ENCODE data around the gene MYH9.
"Not testable (repeated sequence)": the region's sequence is repeated elsewhere in the genome, so short reads cannot be mapped to it uniquely, and the experiment has no call there.

MYH9 gene

DNA sequence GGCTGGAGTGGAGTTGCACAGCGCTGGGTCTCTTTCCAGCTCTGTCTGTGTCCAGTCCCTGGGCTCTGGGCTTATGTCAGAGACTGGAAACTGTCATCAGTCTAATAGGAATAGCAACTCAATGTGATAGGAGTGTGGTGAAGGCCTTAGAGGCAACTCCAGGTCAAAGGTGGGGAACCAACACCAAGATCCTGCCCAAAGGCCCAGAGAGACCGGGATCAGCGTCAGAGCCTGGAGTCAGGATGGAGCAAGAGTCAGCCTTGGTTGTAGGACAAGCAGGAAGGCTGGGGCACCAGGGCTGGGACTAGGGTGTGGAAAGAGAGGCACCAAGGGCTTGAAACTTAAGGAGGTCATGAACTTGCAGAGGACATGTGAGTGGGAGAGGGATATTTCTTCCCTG lies 125.5 kb downstream of the MYH9 start:
- DNase-seq, result not testable (repeated sequence)

DNA sequence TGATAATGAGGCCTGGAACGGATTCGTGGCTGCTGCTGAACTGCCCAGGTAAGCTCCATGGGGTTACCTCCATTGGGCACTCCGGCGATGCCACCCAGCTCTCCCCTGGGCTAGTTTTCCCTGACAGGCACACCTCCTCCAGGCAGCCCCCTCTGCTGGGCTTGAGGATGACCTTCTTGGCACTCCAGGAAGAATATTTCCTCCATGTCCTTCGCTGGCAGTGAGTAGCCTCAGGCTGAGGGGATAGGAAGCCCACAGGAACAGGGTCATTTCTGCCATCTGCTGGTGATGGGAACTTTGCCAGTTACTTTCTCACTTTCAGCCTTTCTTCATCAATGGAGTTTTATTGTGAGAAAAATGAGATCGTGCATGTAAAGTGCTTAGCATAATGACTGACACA lies 126.1 kb downstream of the MYH9 start:
- not testable (repeated sequence) for DNase-seq

DNA sequence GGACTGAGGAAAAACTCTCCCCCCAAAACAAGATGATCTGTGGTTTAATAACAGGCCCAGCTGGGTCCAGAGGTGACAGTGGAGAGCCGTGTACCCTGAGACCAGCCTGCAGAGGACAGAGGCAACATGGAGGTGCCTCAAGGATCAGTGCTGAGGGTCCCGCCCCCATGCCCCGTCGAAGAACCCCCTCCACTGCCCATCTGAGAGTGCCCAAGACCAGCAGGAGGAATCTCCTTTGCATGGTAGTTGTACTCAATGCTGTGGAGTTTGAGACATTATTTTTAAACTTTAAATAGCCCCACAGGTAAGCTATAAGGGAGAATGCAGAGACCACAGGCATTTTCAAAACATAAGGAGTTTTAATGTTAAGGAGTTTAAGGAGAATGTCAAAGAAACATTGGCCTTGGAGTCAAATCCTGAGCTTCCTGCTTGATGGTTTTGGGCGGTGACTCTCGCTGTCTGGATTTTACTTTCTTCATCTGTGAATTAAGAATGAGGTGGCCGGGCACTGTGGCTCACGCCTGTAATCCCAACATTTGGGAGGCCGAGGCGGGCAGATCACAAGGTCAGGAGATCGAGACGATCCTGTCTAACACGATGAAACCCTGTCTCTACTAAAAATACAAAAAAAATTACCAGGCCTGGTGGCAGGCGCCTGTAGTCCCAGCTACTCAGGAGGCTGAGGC lies 128.0 kb downstream of the MYH9 start:
- no peak for DNase-seq

DNA sequence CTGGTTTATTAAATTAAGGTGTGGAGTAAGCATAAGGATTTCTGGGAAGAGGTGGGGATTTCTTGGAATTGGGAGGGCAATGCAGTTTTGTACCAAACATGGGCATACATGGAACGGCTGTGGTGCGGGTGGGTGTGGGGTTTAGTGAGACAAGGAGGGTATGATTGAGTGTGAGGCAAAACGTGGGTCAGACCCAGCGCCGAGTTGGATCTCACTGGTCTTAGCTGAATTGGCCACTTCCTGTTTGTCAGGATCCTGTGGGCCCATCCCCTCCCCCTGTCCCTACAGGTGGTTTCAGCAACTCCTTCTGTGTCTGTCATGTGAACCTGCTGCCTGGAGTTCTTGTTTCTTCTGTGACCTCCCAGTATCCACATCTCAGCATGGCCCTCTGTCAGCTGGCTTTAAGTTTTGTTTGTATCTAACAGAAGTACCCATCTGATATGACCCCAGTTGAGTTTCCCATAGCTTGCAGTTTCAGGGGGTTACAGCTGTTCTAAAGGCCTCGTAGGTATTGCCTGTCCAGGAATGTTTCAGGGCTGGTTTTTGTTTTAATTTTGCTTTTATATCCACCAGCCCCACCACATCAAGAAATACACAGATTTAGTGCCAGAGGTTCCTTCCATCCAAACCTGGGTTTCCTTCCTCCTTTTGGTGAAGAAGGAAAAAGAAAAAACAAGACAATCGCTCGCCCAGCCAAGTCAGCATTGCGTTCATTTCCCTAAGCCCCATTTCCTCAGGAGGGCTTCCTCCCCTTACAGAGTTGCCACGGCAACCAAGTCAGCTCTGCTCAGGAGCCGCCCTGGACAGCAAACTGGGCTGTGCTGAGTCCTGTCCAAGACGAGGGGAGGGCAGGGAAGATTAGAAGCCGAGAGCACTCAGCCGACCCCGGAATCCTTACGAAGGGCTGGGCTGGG lies 128.8 kb downstream of the MYH9 start:
- no peak for DNase-seq

DNA sequence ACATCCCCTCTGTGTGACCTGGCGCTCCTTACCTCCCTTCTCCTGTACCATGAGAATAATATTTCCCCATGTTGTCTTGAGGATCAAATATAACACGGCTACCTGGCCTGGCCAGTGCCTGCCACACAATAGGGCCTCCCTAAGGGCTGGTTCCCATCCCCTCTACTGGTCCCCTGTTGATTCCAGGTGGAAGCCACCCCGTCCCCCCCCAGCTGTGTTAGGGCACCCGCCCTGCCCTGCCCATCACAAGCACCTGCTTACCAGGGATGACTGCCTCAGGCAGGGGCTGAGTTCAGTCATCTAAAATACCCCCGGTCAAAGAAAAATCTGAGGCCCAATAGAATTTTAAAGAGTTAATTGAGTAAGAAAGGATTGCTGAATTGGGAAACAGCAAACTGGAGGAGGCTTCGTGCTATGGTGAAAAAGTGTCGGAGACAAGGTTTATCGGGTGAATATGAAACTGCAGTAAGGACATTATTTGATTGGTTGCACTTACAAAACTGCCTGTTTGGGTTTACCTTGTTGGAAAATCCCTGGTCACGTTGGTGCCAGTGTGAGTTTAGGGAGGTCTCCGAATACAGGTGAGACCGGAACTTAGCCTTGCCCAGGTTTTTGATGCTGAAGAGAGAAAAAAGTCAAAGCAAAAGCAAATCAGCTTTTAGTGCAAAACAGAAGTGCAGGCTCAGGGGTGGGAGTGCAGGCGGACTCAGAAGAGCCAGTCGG lies 129.7 kb downstream of the MYH9 start:
- no peak for DNase-seq

DNA sequence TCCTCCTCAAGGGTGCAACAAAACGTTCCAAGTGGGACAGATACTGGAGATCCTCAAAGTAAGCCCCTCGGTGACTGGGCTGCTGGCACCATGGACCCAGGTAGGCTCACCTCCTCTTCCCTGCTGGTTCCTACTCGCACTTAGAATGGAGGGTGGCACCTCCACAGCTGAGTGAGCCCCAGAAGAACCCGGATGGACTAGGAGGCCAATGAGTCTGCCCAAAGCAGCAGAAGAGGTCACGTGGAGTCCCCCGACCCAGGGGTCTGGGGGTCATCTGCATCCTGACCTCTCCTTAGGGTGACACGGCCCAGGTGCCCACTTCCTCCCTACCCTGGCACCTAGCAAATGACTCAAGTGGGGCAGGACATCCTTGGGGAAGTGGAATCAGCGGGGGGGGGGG lies 130.5 kb downstream of the MYH9 start:
- DNase-seq, result no peak

DNA sequence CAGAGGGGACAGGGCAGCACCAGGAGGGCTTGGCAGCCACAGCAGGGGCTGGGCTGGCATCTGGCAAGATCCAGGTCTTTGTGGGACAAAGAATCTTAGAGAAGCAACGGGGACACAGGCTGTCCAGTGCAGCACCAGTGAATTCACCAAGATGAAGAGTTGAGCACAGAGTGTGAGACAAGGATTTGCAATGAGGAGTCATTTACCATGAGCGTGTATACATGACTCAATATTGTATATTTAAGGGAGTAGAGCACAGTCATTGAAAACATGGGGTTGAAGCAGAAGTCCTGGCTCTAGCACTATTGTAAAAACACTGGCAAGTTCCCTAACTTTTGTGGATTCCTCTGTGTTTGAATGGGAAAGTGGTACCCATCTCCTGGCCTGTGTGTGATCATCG lies 131.3 kb downstream of the MYH9 start:
- no peak for DNase-seq

DNA sequence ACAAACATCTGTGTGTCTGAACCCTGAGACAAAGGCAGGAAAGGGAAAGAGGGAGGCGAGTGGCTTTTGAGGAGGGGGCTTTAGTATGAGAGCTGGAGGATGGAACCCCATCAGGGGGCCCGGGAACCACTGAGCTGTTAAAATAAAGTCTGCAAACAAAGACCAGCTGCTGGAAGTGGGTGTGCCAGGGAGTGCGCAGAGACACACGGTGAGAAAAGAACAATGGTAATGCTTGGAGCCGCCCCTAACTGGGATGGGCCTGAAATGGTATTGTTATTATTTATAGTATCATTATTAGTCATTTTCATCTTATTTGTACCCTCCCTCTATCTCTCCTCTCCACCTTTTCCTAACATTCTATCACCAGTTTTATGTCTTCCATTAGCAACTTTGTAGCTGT lies 132.2 kb downstream of the MYH9 start:
- not testable (repeated sequence) for DNase-seq

DNA sequence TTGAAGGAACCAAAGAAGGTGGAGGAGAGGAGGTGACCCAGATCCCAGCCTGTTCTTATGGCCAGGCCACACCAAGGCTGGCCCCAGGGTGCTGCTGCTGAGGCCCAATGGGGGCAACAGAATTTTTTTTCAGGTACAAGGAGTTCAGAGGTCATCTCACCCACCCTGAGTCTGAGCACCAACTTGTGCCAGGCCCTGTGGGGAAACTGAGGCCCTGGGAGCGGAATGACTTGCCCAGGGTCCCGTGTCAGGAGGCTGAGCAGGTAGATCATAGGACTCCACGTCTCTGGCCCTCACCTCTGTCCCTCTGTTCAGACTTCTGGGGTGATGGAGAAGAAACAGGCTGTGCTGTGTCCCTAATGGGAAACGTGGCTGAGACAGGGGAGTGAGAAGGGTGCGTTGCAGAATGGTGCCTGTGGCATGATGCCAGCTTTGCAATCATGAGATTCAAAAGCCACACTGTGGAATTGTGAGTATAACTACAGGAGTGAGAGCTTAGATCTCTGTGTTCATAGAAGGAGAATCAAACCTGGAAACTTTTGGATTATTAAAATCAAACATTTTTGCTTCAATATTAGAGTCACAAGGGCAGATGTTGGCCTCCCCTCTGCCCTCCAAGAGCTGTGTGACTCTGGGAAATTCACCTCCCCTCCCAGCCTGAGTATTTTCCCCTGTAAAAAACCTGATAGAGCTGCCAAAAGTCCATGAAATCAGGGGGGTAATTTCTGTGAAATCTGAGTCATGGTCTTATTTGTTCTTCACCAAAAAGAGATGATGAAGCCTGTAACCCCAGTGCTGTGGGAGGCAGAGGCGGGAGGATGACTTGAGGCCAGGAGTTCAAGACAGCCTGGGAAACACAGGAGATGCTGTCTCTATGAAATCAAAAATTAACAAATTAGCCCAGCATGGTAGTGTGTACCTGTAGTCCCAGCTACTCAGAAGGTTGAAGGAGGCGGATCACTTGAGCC lies 134.0 kb downstream of the MYH9 start:
- peak; percentile 64 to 85 for DNase-seq

DNA sequence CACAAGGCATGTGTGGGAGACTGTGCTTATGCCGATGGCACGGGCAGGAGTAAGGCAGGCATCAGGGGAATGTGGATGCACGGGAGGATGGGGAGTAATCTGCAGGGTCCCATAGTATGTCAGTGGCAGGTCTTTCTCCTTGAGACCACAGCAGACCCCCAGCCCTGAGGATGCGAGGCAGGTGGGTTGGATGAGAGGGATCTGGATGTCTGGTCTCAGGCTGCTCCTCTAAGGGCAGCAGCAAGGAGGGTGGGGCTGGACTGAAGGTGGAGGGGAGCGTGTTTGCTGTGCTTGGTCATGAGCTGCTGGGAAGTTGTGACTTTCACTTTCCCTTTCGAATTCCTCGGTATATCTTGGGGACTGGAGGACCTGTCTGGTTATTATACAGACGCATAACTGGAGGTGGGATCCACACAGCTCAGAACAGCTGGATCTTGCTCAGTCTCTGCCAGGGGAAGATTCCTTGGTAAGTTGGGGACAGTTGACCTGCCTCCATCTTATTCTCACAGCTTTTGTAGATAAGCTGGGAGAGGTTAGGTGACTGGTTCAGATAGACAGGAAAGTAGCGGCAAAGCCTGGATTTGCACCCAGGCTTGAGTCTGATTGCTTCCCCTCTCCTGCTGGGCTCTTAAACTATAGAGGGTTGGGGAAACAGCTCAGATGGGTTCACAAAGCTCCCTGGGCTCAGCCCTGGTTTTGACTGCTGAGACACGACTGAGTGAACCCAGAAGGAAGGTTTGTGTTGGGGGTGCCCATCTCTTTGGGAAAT lies 134.8 kb downstream of the MYH9 start, which contains the start of gene APOL1:
TSS of gene APOL1 (plus strand) at position 380 of the 769 bp plus-strand sequence. CDS start 1,823 bp downstream, outside the sequence.
- DNase-seq, result peak; percentile 79 to 83

DNA sequence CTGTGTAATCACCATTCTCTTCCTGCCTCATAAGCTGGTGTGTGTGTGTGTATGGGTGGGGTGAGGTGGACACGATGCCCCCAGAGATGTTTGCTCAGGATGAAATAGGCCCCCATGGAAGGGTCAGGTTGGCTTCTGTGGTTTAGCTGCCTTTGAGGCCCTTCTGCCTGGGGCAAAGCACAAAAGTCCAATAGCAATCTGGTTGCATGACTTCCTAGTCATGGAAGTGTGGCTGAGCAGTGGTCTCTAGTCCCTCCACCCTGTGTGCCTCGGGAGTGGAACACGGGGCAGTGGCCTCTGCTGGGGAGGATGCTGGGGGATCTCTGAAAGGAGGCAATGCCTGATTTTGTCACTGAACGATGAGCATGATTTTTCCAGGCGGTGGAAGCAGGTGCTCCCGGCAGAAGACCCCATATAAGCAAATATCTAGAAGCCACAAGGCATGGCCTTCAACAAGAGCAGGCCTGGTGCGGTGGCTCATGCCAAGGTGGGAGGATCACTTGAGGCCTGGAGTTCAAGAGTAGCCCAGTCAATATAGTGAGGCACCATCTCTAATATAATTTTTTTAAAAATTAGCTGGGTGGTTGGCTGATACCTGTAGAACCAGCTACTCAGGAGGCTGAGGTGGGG lies 135.7 kb downstream of the MYH9 start:
- DNase-seq, result not testable (repeated sequence)

DNA sequence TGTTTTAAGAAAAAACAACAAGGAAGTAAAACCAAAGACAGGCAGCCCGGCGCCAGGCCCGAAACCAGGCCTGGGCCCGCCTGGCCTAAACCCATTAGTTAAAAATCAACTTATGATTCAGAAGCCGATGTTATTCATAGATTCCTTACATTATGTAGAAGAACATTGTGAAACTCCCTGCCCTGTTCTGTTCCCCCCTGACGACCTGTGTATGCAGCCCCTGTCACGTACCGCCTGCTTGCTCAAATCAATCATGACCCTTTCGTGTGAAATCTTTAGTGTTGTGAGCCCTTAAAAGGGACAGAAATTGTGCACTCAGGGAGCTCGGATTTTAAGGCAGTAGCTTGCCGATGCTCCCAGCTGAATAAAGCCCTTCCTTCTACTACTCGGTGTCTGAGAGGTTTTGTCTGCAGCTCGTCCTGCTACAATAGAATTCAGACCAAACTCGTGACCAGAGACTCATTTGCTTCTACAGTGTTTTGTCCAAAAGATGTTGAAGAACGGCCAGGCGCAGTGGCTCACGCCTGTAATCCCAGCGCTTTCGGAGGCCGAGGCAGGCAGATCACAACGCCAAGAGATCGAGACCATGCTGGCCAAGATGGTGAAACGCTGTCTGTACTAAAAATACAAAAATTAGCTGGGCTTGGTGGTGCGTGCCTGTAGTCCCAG lies 137.3 kb downstream of the MYH9 start:
- not testable (repeated sequence) for DNase-seq

DNA sequence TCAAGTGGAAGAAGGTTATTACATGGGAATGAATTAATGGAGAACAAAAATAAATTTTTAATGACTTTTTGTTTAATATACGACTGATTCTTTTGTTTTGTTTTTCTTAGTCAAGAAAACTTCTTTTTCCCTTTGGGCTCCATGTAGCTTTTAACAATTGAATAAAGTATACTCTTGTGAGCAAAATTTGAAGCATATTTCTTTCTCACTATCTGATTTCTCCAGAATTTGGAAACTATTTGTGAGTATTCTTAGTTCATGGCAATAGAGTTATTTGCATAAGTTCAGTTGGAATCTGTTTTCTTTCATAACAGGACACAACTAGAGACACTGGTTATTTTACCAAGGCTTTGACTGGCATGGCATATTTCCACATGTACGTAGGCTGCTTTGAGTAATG lies 138.6 kb downstream of the MYH9 start:
- DNase-seq, result no peak

DNA sequence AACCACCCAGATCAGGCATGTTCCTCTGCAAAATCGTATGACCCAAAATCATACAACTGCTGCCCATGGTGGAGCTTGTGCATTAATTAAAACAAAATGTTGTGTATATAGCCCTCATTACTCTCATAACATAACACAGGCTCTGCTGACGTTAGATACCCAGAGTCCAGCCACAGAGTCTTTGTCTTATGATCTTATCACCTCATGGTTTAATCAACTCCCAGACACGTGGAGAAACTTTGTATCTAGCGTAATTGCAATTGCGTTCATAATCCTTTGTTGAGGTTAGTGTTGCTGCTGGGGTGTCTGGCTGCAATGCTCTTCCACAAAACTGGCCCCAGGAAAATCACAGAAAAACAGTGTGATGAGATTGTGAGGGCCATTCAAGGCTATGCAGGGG lies 139.8 kb downstream of the MYH9 start:
- no peak for DNase-seq

DNA sequence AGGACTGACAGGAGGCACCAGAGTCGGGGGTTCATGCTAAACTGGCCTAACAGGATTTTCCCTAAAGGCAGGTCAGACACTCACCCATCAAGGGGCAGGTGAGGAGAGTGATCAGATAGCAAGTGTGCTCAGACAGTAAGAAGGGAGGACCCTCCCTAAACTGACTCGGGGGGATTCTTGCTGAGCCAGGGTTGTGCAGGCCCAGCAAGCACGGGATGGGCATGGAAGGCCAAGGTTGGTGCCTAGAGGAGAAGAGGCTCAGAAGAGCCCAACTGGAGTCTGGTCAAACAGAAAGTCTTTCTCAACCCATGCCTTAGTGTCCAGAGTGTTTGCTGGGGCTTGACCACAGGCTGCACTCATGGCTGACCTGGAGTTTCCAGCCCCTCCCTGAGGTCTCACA lies 141.0 kb downstream of the MYH9 start:
- DNase-seq, result no peak

DNA sequence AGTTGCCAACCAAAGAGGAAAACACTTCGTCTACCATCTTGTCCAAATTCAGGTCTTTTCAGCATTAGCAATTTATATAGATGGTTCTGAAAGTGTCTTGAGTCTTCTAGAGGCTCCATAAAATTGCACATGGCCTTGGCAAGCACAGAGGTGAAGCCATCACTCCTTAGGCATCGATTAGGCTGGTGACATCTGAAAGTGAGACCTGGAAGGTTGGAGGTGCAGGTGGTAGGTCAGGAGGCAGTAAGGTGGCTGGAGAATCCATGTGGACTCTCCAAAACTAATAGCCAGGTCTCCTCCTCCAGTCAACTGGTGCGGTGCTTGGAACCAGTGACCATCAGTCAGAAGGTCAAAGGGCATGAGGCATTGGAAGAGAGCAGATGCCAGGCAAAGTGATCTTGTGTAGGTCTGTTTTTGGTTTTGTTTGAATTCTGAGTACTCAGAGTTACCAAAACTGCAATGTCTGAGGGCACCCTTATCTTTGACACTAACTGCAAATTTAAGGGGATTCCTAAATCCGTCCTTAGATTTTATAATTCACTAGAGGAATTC lies 141.9 kb downstream of the MYH9 start:
- DNase-seq, result no peak

DNA sequence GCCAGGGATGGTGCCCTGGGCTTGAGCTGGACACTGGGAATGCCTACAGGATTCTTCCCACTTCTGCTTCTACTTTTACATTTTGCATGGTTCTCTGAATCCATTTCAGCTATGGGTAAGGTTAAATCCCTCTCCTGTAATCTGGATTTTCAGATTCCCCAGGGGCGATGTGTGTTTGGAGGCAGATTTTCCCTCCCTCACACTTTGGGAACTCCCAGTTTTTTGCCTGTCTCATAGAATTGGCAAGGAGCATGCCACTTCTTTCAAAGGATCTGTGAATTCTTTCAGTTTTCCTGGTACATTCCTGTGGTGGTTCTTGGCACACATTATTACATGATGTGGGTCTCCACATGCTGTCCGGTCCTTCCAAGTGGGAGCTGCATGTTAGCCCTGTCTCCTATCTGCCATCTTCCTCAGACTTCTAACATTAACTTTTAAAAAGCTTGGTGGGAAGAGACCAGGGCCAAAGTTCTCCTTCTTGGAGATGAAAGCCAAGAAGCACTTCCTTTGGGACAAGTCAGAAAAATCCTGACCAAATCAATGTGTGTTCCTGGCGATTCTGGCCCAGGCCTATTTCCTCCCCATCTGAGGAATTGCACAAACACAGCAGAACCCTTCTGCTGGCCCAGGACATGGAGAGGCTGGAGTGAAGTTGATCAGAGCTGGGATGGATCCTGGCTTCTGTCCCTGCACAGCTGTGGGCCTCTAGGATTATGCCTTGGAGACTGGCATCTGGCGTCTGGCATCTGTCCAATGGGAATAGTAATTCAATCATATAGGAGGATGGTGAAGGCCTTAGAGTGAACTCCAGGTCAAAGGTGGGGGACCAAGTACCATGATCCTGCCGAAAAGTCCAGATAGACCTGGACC lies 143.0 kb downstream of the MYH9 start:
- DNase-seq, result no peak

DNA sequence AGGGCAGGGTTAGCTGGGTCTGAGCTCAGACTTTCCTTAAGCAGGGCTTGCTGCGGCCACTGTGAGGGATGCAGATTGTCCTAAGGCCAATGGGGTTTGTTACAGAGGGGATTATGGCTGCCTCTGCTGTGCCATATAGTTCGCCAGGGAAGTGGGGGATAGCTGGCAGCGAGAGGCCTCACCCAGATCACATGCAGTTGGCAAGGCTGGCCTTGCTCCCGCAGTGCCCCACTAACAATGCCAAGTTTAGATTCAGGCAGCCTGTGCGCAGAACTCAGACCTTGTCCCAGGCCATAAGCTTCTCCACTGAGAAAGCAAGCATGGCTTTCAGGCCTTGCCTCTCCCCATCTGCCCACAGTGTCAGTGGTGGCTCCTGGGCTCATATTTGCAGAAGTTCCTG lies 143.8 kb downstream of the MYH9 start:
- DNase-seq, result no peak

All from inflammatory macrophage treated with lipopolysaccharide for 1 hour (primary cell).